H1 (cell line): Measurements from ENCODE around the gene GPR87.

ENCODE experiments used
- POLR2A ChIP-seq, 2 experiments: IDR thresholded peaks; 1 replicate in 1 of 2; 2 replicates in 1 of 2; pipeline ENCODE4 v1.6.1; 2011; ENCODE audit warnings: low read depth in 2 of 2, low read length in 2 of 2, mild to moderate bottlenecking in 2 of 2; ENCODE audit errors: control extremely low read depth in 1 of 2
- SUZ12 ChIP-seq: fragments of 200-600 bp; sonication (generic); IDR thresholded peaks from 2 replicates; pipeline ENCODE4 v1.6.1; 2012; ENCODE audit warnings: mild to moderate bottlenecking, inconsistent platforms, low read length, moderate library complexity, mixed read lengths
- TF ChIP-seq, protein P1 (sequence below), 3 experiments: IDR thresholded peaks; 1 replicate in 2 of 3; 2 replicates in 1 of 3; pipeline versions ENCODE4 v1.5.1 to v1.6.1; 2011; ENCODE audit warnings: low read length in 3 of 3, mild to moderate bottlenecking in 3 of 3, inconsistent platforms in 2 of 3, low read depth in 1 of 3, moderate library complexity in 1 of 3; ENCODE audit not compliant: insufficient read depth in 1 of 3; ENCODE audit errors: control extremely low read depth in 1 of 3

DNA sequence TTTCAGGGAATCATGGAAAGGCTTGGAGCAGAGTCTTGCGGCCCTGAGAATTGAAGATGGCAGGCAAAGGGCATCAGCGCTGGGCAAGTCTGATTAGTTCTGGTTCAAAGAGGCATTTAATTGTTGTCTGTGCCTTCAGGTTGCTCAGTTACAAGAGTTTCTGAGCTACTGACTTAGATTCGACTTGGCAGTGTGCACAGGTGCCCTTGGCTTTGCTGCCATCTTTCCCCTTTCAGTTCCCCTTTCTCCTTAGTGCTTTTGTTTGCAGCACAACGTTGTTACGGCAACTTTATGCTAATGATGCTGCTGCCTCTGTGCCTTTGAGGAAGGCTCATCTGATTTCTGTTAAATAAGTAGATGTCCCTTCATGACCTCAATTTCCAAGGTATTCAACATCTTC lies 50.8 kb downstream of the GPR87 start:
- TF ChIP-seq SUZ12 (no peak), POLR2A (IDR thresholded peaks at IDR 0.05; ENCODE audit: control extremely low read depth in 1 of 2, low read depth in 2 of 2, low read length in 2 of 2) (no peak)
- TF ChIP-seq, protein P1, sequence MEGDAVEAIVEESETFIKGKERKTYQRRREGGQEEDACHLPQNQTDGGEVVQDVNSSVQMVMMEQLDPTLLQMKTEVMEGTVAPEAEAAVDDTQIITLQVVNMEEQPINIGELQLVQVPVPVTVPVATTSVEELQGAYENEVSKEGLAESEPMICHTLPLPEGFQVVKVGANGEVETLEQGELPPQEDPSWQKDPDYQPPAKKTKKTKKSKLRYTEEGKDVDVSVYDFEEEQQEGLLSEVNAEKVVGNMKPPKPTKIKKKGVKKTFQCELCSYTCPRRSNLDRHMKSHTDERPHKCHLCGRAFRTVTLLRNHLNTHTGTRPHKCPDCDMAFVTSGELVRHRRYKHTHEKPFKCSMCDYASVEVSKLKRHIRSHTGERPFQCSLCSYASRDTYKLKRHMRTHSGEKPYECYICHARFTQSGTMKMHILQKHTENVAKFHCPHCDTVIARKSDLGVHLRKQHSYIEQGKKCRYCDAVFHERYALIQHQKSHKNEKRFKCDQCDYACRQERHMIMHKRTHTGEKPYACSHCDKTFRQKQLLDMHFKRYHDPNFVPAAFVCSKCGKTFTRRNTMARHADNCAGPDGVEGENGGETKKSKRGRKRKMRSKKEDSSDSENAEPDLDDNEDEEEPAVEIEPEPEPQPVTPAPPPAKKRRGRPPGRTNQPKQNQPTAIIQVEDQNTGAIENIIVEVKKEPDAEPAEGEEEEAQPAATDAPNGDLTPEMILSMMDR (IDR thresholded peaks at IDR 0.05; ENCODE audit: control extremely low read depth in 1 of 3, insufficient read depth in 1 of 3, low read depth in 1 of 3, low read length in 3 of 3) = no peak
